Activated CD4-positive, alpha-beta T cell treated with anti-CD3 and anti-CD28 coated beads, Interleukin-2, amount 10 ng/mL, durations not matched to agents 7 days and 5 days (primary cell): Measurements from ENCODE around the gene CEMP1. TPM values are rescaled to one million over a fixed set of nuclear protein-coding genes. Genes with fewer than 3 reads are reported as not detected.

Experiments
- CTCF ChIA-PET: fragments of 350-600 bp; sonication (Branson Sonifier 250); formaldehyde crosslinking; loops from one replicate; lab custom pipeline; 2021; ENCODE audit warnings: antibody characterized with exemption; lab: Charles Lee
- POLR2A ChIA-PET: fragments of 350-600 bp; sonication (Branson Sonifier 250); formaldehyde crosslinking; loops from one replicate; lab custom pipeline; 2021; ENCODE audit warnings: antibody characterized with exemption; lab: Charles Lee
- DNase-seq: peaks from one replicate; pipeline ENCODE4 v3.0.0-alpha.2; 2020
- H3K27ac Mint-ChIP-seq: one replicate; pipeline ENCODE4 v1.8.0; 2021; ENCODE audit warnings: mild to moderate bottlenecking, moderate library complexity, mixed read lengths
- H3K27me3 Mint-ChIP-seq: one replicate; pipeline ENCODE4 v1.8.0; 2021; ENCODE audit warnings: mixed read lengths
- H3K36me3 Mint-ChIP-seq: one replicate; pipeline ENCODE4 v1.8.0; 2021; ENCODE audit warnings: low read depth, mixed read lengths
- H3K4me1 Mint-ChIP-seq: one replicate; pipeline ENCODE4 v1.8.0; 2021; ENCODE audit warnings: mixed read lengths
- H3K4me3 Mint-ChIP-seq: one replicate; pipeline ENCODE4 v1.8.0; 2021; ENCODE audit warnings: mild to moderate bottlenecking, moderate library complexity, mixed read lengths
- H3K9me3 Mint-ChIP-seq: one replicate; pipeline ENCODE4 v1.8.0; 2021; ENCODE audit warnings: mixed read lengths
- total RNA-seq, 2 experiments: library from RNA; stranded (reverse); gene quantifications; one replicate each; pipeline ENCODE4 v1.2.3, GENCODE V29; 2021

Gene CEMP1
- total RNA-seq, 2 experiments from 2014 or later: 0.17 TPM; not detected in 1

GRCh38 chr16:2492292-2492691 is 38.9 kb downstream of the CEMP1 start:
- H3K4me1 Mint-ChIP-seq: peaks cover 7% of the 10 kb centered on the region
- H3K4me3 Mint-ChIP-seq: no peak overlapping the region
- H3K27me3 Mint-ChIP-seq: no peaks in the 10 kb centered on the region
- DNase-seq: no peak
- no peak overlapping the region for H3K27ac Mint-ChIP-seq
- CTCF ChIA-PET: no interaction called here
- no peaks in the 10 kb centered on the region for H3K9me3 Mint-ChIP-seq
- H3K36me3 Mint-ChIP-seq: no peaks in the 10 kb centered on the region
- POLR2A ChIA-PET: no interaction called here

DNA sequence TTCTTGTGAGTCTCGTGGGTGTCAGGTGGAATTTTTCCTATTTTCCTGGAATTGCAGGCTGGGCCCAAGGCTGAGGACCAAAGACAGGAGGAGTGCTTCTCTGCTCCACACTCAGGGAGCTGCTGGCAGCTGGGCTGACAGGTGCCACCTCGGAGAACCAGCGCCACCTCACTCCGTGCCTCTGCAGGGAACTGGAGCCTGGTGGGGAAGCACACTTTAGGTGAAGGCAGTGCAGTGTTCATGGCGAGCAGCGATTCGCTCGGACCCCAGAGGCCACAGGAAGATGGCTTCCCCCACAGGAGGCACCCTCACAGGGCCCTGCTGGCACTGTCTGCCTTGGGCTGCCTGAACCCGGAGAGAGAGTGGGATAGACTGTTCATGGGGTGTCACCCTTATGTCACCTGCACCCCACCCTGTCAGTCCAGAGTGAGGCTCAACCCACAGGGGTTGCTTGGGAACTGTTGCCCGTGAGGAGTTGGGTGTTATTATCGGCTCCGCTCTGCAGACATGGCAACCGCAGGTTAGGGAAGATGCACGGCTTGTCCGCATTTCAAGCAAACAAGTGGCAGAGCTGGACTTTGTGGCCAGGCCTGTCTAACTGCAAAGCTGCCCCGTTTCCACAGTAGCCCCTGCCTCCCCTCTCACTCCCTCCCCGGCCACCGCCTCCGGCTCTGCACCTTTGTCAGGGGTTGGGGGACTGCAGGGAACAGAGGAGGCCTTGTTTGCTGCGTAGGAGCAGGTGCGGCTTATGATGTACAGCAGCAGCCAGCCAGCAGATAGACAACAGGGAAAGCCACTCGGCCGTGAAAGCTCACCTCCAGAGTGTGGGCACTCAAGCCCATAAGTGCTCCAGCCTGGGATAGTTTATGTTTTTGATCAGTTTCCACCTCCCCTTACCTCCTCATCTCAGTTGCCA is 40.8 kb downstream of the CEMP1 start:
- Mint-ChIP-seq H3K27me3 (no peaks in the 10 kb centered on the region), H3K36me3 (no peaks in the 10 kb centered on the region), H3K9me3 (no peaks in the 10 kb centered on the region), H3K4me1 (peaks cover 15% of the 10 kb centered on the region), H3K4me3 (no peak overlapping the region), H3K27ac (no peak overlapping the region)
- CTCF ChIA-PET: interaction anchor here (1.1 kb wide), 1 partner anchor 11 kb away, joined by 3 read pairs; no protein-coding TSS in a partner anchor
- POLR2A ChIA-PET: no interaction called here
- no peak for DNase-seq

DNA sequence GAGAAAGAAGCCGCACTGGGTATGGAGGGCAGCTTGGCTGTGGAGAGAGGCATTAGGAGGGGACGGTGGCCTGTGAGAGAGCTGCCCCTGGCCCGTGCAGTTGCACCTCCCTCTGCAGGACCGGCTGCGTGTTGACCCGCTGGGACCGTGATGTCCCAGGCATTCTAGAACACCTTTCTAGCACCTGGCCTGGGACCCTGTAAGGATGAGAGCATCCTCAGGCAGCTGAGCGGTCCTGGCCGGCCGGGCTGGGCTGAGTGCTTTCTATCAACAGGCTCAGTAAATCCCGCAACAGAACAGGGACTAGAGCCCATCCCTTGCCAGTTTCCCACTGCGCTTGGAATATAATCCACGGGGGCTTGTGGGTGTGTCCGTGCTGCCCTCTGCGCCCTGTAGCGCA is 41.6 kb downstream of the CEMP1 start:
- no peaks in the 10 kb centered on the region for H3K9me3 Mint-ChIP-seq
- POLR2A ChIA-PET: no interaction called here
- H3K36me3 Mint-ChIP-seq: no peaks in the 10 kb centered on the region
- H3K4me3 Mint-ChIP-seq: no peak overlapping the region
- no peaks in the 10 kb centered on the region for H3K27me3 Mint-ChIP-seq
- no peak overlapping the region for H3K27ac Mint-ChIP-seq
- CTCF ChIA-PET: interaction anchor here (0.9 to 1.4 kb wide), 4 partner anchors 11 to 15 kb away, joined by 3 to 6 read pairs (median 4); partner anchors contain the start of gene TBC1D24
- peaks cover 15% of the 10 kb centered on the region for H3K4me1 Mint-ChIP-seq
- DNase-seq: no peak

- Mint-ChIP-seq H3K4me1 (peaks cover 15% of the 10 kb centered on the region), H3K4me3 (no peak overlapping the region), H3K27ac (no peak overlapping the region), H3K36me3 (no peaks in the 10 kb centered on the region), H3K9me3 (no peaks in the 10 kb centered on the region), H3K27me3 (no peaks in the 10 kb centered on the region)
- no peak for DNase-seq
- ChIA-PET POLR2A (interaction anchor here (0.6 kb wide), 1 partner anchor 23 kb away, joined by 3 read pairs; no protein-coding TSS in a partner anchor), CTCF (interaction anchor here (0.9 to 1.5 kb wide), 5 partner anchors 9 to 293 kb away, joined by 3 to 6 read pairs (median 4); no protein-coding TSS in a partner anchor)
Observed at GRCh38 chr16:2487903-2488531, 43.2 kb downstream of the CEMP1 start.

DNA sequence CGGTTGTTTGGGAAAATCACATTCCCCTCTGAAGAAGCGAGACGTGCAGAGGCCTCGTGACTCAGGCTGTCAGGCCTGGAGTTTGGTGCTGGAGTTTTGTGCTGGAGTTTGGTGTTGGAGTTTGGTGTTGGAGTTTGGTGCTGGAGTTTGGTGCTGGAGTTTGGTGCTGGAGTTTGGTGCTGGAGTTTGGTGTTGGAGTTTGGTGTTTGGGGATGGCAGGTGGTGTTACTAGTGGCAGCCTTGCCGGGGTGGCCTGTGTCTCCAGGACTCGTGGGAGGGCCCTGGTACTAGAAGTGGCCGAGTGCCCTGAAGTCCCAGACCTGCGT is 43.7 kb downstream of the CEMP1 start:
- no peaks in the 10 kb centered on the region for H3K27me3 Mint-ChIP-seq
- peak overlapping the region; percentile 47 for H3K27ac Mint-ChIP-seq
- no peaks in the 10 kb centered on the region for H3K9me3 Mint-ChIP-seq
- no peaks in the 10 kb centered on the region for H3K36me3 Mint-ChIP-seq
- H3K4me3 Mint-ChIP-seq: no peak overlapping the region
- POLR2A ChIA-PET: interaction anchor here (0.6 kb wide), 1 partner anchor 23 kb away, joined by 3 read pairs; no protein-coding TSS in a partner anchor
- H3K4me1 Mint-ChIP-seq: peaks cover 15% of the 10 kb centered on the region
- CTCF ChIA-PET: interaction anchor here (1.2 to 1.4 kb wide), 2 partner anchors 9 to 14 kb away, joined by 3 to 4 read pairs; no protein-coding TSS in a partner anchor
- DNase-seq: no peak

- Mint-ChIP-seq H3K27ac (peak overlapping the region; percentile 47), H3K4me1 (peaks cover 15% of the 10 kb centered on the region), H3K36me3 (no peaks in the 10 kb centered on the region), H3K27me3 (no peaks in the 10 kb centered on the region), H3K9me3 (no peaks in the 10 kb centered on the region), H3K4me3 (no peak overlapping the region)
- DNase-seq: peak; percentile 81
- CTCF ChIA-PET: interaction anchor here (0.6 to 1.5 kb wide), 7 partner anchors 9 to 224 kb away, joined by 3 to 4 read pairs (median 3); partner anchors contain the start of gene AMDHD2
- POLR2A ChIA-PET: no interaction called here
Observed at GRCh38 chr16:2486645-2487516, 44.3 kb downstream of the CEMP1 start.

DNA sequence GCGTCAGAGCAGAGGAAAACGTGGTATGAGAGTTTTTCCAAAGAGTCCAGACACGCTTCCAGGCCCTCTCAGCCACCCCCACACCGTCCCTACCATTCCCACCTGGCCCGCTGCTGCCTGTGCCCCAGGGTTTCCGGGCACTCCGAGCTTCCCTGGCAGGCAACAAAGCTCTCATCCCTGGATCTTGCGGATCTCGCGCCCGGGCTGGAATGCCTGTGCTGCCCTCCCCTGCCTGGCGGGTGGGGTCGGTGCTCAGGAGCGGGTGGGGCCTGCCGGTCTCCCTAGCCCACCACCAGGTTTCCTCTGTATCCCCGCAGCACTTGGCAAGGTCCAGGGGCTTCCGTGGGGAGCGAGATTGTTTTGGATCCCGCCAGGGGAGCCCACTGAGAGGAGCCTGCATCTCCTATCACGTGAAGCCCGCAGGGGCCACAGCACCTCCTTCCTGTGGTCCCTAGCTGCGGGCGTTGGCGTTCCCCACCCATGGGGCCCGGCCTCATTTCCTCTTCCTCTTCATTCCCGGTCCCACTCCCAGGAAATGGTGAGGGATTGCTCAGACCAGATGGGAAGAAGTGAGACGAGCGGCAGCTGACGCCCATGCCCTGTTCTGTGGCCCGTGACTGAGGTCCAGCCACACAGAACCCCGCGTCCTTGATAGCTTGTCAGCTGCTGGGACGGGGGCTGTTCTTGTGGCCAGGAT is 45.2 kb downstream of the CEMP1 start:
- POLR2A ChIA-PET: interaction anchor here (0.5 to 0.9 kb wide), 3 partner anchors 194 to 521 kb away, joined by 3 read pairs; partner anchors contain the start of gene RPS2
- H3K27me3 Mint-ChIP-seq: no peaks in the 10 kb centered on the region

GRCh38 chr16:2484898-2485508 is 46.2 kb downstream of the CEMP1 start:
- H3K36me3 Mint-ChIP-seq: no peaks in the 10 kb centered on the region

More for the DNA sequence above, 45.2 kb downstream of the CEMP1 start:
- Mint-ChIP-seq H3K9me3 (no peaks in the 10 kb centered on the region), H3K36me3 (no peaks in the 10 kb centered on the region), H3K4me1 (peaks cover 15% of the 10 kb centered on the region), H3K4me3 (no peak overlapping the region), H3K27ac (no peak overlapping the region)
- no peak for DNase-seq
- CTCF ChIA-PET: interaction anchor here (0.9 to 1.5 kb wide), 6 partner anchors 8 to 217 kb away, joined by 3 to 4 read pairs (median 3); partner anchors contain the start of gene AMDHD2

GRCh38 chr16:2483939-2484897 is 47.0 kb downstream of the CEMP1 start:
- Mint-ChIP-seq H3K4me1 (peaks cover 15% of the 10 kb centered on the region), H3K36me3 (no peaks in the 10 kb centered on the region), H3K27ac (no peak overlapping the region), H3K9me3 (no peaks in the 10 kb centered on the region), H3K4me3 (no peak overlapping the region), H3K27me3 (no peaks in the 10 kb centered on the region)
- POLR2A ChIA-PET: no interaction called here
- DNase-seq: no peak
- CTCF ChIA-PET: interaction anchor here (1.1 to 1.3 kb wide), 2 partner anchors 24 to 210 kb away, joined by 3 read pairs; partner anchors contain the start of gene TEDC2

More at GRCh38 chr16:2484898-2485508, 46.2 kb downstream of the CEMP1 start:
- no peak overlapping the region for H3K4me3 Mint-ChIP-seq
- ChIA-PET POLR2A (interaction anchor here (0.6 to 0.9 kb wide), 2 partner anchors 360 to 520 kb away, joined by 3 read pairs; partner anchors contain the start of gene RPS2), CTCF (interaction anchor here (0.9 to 1.5 kb wide), 2 partner anchors 13 to 128 kb away, joined by 3 read pairs; no protein-coding TSS in a partner anchor)
- H3K9me3 Mint-ChIP-seq: no peaks in the 10 kb centered on the region
- no peaks in the 10 kb centered on the region for H3K27me3 Mint-ChIP-seq
- H3K27ac Mint-ChIP-seq: no peak overlapping the region
- no peak for DNase-seq
- peaks cover 15% of the 10 kb centered on the region for H3K4me1 Mint-ChIP-seq

GRCh38 chr16:2482708-2483534 is 48.3 kb downstream of the CEMP1 start:
- Mint-ChIP-seq H3K9me3 (no peaks in the 10 kb centered on the region), H3K27me3 (no peaks in the 10 kb centered on the region), H3K4me3 (no peak overlapping the region), H3K27ac (no peak overlapping the region), H3K36me3 (no peaks in the 10 kb centered on the region), H3K4me1 (peaks cover 13% of the 10 kb centered on the region)
- DNase-seq: no peak
- POLR2A ChIA-PET: no interaction called here
- CTCF ChIA-PET: interaction anchor here (0.8 to 1.3 kb wide), 3 partner anchors 9 to 209 kb away, joined by 3 read pairs; partner anchors contain the start of gene TEDC2
